ENCODE results near the gene NUFIP2. TPM values are rescaled to one million over a fixed set of nuclear protein-coding genes. Genes with fewer than 3 reads are reported as not detected.

NUFIP2 gene
- total and polyA plus RNA-seq, 2 donors (not counting 3 experiments of a cell fraction or from before 2014, with no cell fraction given) = 27.2 to 51.1 TPM

DNA sequence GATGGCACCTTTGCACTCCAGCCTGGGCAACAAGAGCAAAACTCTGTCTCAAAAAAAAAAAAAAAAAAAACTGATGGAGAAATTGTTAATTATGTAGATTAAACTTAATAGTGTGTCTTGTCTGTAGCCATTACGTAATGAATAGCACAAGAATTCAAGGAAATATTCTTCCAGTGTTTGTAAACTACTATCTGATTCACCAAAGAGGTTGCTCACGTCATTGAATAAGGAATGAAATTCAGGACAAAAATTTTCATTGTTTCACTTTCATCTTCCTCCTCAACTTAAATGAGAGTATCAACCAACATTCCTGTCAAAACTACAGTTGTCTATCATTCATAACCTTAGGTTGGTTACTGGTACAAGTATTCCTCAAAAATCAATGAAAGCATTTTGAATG is 83.1 kb downstream of the NUFIP2 start:
- Histone ChIP-seq H3K4me2 (ENCODE audit: insufficient read depth, low read length) (no peak overlapping the region), H3K9me1 (replicated peaks; ENCODE audit: control insufficient read depth, extremely low read depth, insufficient read depth, low read length) (no peaks in the 10 kb centered on the region), H3K4me1 (ENCODE audit: control insufficient read depth, extremely low read depth, insufficient read depth, low read length) (no peaks in the 10 kb centered on the region), H3K27ac (ENCODE audit: insufficient read depth, low read depth, low read length) (no peak overlapping the region), H3K79me2 (ENCODE audit: control insufficient read depth, insufficient read depth, low read length) (no peaks in the 10 kb centered on the region), H3K4me3 (replicated peaks in 1 of 3; ENCODE audit: insufficient read depth in 1 of 3, low read depth in 1 of 3, low read length in 3 of 3) (no peak overlapping the region), H3K36me3 (ENCODE audit: control insufficient read depth in 2 of 2, extremely low read depth in 1 of 2, insufficient read depth in 2 of 2, low read length in 2 of 2) (no peaks in the 10 kb centered on the region), H2AFZ (ENCODE audit: low read depth, low read length) (no peak overlapping the region), H3K9me3 (replicated peaks; ENCODE audit: control insufficient read depth, insufficient read depth, low read length) (no peaks in the 10 kb centered on the region), H3K27me3 (ENCODE audit: control insufficient read depth in 2 of 2, insufficient read depth in 2 of 2, low read length in 2 of 2) (no peaks in the 10 kb centered on the region), H3K9ac (replicated peaks; ENCODE audit: extremely low read depth, insufficient read depth, low read length) (no peak overlapping the region), H4K20me1 (replicated peaks; ENCODE audit: control insufficient read depth, extremely low read depth, insufficient read depth, low read length) (no peaks in the 10 kb centered on the region)
- ChIA-PET POLR2A (no interaction called here), CTCF (interaction anchor here (1.3 to 12.1 kb wide), 3 partner anchors 8 to 63 kb away, joined by 4 to 320 read pairs (median 59); partner anchors contain the start of gene MYO18A)
- dilution Hi-C loops (cut with MboI; ENCODE audit: extremely low pct_ligation_motif_present, low sequenced_read_pairs) (no loop called here), intact Hi-C loops (cut with micrococcal nuclease) (no loop called here)
- FAIRE-seq (no peak), DNase-seq (ENCODE audit: low read depth, low spot score) (no peak)
- no TSS peak for BruUV-seq (replicated peaks)
- TF ChIP-seq POLR2AphosphoS5 (IDR thresholded peaks at IDR 0.05; ENCODE audit: insufficient read depth, low read depth, low read length) (no peak), MAX (IDR thresholded peaks at IDR 0.05; ENCODE audit: insufficient read depth, insufficient read length) (no peak), GATA2 (IDR thresholded peaks at IDR 0.05; ENCODE audit: insufficient read depth, insufficient read length, low read depth, low read length) (no peak), FOS (IDR thresholded peaks at IDR 0.05; ENCODE audit: borderline replicate concordance, insufficient read depth, low read length) (no peak), MYC (IDR thresholded peaks at IDR 0.05; ENCODE audit: low read depth, low read length) (no peak), POLR2A (IDR thresholded peaks at IDR 0.05; ENCODE audit: low read depth, low read length) (no peak), JUN (IDR thresholded peaks at IDR 0.05; ENCODE audit: borderline replicate concordance, insufficient read depth, insufficient read length, low read depth) (no peak), EZH2 (IDR thresholded peaks at IDR 0.05; ENCODE audit: borderline replicate concordance, low read depth, low read length, severe bottlenecking) (no peak)
- TF ChIP-seq, protein P1, sequence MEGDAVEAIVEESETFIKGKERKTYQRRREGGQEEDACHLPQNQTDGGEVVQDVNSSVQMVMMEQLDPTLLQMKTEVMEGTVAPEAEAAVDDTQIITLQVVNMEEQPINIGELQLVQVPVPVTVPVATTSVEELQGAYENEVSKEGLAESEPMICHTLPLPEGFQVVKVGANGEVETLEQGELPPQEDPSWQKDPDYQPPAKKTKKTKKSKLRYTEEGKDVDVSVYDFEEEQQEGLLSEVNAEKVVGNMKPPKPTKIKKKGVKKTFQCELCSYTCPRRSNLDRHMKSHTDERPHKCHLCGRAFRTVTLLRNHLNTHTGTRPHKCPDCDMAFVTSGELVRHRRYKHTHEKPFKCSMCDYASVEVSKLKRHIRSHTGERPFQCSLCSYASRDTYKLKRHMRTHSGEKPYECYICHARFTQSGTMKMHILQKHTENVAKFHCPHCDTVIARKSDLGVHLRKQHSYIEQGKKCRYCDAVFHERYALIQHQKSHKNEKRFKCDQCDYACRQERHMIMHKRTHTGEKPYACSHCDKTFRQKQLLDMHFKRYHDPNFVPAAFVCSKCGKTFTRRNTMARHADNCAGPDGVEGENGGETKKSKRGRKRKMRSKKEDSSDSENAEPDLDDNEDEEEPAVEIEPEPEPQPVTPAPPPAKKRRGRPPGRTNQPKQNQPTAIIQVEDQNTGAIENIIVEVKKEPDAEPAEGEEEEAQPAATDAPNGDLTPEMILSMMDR (IDR thresholded peaks at IDR 0.05; ENCODE audit: extremely low read depth in 1 of 2, insufficient read depth in 1 of 2, low read depth in 1 of 2, low read length in 2 of 2) = no peak
